GM18508 (cell line): ENCODE measurements around the gene VWF.
"Not testable (repeated sequence)": the region's sequence is repeated elsewhere in the genome, so short reads cannot be mapped to it uniquely, and the experiment has no call there.

Experiments used
- ATAC-seq: cut with Tn5 transposase; IDR thresholded peaks from one replicate; pipeline ENCODE4 v1.9.1; 2021; ENCODE audit warnings: moderate number of reproducible peaks; ENCODE audit not compliant: insufficient read depth, unreplicated experiment

VWF gene

DNA sequence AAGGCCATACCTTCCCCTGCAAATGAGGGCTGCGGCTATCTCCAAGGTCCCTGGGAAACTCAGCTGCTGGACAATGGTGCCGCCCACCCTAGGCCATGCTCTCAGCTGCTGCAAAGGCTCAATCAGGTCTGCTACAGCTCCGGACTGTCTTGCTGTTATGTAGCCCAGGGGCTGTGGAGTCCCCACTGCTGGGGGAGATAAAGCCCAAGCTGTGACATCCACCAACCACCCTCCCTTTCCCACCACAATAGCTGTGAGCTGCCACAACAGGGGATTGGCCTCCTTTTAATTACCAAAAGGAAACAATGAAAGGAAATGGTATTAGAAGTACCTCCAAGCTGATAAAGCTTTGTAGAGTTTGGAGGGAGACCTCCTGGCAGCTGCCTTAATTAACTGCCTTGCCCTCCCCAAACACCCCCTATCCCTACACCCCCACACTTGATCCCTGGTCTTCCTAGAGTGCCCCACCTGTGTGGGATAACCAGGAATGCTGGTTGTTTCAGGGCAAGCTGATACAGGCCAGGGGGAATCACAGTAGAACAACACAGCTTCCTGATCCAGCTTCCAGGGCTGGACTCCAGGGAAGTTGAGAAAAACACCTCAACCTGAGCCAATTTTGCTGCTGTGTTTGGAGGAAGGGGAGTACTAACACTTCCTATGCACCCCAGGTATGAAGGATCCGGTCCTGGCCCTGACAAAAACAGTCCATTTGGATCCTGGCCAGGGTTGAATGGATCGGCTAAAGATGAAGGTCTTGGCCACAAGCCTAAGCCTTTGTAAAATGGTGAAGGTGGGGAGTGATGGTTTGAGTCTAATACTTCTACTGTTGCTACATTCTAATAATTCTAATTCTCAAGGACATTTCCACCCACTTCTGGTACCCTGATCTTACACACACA, at the start of gene VWF:
Gene VWF, minus strand, starts transcription at position 260 of the 899 bp plus-strand sequence. CDS start 1,474 bp downstream, outside the sequence.
- ATAC-seq, result no peak

DNA sequence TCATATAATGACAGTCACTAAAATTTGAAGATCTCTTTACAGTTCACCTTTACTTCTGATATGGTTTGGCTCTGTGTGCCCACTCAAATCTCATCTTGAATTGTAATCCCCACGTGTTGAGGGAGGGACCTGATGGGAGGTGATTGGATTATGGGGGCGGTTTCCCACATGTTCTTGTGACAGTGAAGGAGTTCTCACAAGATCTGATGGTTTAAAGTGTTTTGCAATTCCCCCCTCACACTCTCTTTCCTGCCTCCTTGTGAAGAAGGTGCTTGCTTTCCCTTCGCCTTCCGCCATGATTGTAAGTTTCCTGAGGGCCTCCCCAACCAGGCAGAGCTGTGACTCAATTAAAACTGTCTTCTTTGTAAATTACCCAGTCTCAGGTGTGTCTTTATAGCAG, 48.4 kb upstream of the VWF start:
- ATAC-seq, result no peak

DNA sequence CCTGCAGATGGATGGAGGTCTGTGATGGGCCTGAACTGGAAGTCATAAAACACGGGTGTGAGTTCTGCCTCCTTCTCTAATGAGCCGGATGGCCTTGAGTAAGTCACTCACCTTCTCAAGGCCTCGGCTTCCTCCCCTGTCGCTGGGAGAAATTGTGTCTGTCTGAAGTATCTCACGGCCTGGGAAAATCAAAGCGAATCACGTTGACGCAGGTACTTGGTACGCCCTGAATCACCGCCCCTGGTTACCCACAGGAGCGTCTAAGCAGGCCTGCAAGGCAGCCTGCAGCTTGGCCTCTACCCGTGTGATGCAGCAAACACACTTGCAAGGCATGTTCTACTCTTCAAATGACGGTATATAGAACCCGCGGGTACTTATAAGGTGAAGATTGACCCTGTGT, 47.6 kb upstream of the VWF start:
- ATAC-seq, result no peak

DNA sequence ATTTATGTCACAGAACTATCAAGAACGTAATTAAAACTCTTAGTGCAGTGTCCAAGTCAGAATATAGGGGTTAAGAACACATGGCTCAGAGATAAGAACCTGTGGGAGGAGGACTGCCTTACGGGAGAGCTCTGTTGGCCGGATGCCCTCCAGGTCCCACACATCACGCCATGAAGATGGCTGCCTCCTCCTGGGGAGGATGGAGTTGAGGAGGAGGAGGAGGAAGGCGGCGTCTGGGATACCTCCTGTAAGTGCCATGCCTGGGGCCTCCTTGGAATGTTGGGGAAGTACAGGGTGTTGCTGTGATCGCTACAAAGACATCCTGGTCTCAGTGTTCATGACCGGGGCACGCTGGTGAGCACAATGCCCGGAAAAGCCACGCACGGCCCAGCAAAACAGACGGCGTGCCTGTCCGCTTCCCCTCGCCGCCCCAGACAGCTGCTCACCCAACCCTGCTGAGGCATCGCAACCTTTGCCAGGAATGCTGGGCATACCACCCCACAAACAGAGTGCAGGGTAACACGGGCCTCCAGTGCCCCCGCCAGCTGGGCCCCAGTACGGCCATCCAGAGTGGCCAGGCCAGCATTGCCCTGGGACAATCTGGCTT, 47.0 kb upstream of the VWF start:
- ATAC-seq, result no peak

DNA sequence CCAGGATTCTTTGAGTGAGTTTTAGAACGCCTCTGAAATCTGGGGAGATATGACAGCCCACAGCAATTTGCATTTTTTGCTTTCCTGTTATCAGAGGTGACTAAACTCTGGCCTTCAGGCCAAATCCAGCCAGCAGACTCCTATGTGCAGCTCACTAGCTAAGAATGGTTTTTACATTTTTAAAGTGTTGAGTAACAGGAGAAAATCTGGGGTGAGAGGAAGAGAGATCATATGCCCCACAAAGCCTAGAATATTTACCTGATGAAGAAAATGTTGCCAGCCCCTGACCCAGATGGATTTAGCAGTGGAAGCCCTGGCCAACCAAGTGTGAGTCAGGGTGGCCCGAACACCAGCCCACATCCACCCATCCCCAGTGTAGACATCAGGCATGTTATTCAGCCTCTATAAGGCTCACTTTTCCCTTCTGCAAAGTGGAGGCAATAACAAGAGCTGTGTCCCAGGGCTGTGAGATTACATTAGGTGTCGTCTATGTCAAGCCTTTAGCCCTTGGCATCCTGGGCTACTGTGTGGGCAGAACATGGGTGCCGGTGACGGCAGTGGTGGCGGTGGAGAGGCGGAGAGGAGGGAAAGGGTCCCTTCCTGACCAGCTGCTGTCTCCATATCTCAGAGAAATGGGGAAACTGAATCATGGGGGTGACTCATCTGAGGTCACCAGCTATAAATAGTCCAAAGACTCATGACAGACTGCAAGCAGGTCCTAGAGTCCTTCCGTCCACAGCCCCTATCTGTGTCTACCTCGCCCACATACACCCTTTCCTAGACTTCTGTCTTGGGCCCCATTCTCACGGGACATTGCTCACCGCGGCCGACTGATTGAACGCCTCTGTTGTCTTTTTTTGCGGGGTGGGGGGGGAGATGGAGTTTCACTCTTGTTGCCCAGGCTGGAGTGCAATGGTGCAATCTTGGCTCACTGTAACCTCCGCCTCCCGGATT, 43.1 kb upstream of the VWF start:
- ATAC-seq, result peak; percentile 54

DNA sequence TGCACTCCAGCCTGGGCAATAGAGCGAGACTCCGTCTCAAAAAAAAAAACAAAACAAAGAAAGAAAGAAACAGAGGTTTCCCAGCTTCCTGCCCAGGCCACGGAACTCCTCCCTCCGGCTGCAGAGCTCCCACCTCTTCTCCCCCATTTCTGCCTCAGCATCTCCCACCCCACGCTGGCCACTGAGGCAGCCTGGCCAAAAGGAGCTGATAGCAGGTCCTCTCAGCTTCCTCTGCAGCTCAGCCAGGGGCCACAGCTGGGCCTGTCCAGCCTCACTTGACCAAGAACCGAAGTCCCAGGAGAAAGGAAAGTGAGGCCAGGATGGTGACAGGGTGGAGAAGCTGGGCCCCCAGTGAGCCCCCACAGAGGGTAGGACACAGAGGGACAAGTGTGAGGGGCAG, 42.3 kb upstream of the VWF start:
- no peak for ATAC-seq

DNA sequence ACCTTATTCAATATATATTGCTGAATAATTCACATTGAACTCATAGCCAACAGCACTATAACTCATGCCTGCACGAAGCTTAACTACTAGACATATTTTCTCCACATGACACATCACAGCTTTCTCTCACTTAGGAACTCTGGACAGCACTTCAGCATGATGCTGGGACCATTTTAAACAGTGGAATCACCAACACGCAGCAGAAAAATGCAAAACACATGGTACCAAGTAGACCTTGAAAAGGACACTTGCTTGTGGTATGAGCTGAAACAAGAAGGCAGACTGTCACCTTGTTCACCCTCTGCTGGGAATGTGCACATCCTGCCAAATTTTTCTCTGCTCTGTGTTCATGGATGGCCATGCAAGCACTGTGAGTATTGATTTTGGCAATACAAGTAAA, 40.9 kb upstream of the VWF start:
- ATAC-seq, result no peak

DNA sequence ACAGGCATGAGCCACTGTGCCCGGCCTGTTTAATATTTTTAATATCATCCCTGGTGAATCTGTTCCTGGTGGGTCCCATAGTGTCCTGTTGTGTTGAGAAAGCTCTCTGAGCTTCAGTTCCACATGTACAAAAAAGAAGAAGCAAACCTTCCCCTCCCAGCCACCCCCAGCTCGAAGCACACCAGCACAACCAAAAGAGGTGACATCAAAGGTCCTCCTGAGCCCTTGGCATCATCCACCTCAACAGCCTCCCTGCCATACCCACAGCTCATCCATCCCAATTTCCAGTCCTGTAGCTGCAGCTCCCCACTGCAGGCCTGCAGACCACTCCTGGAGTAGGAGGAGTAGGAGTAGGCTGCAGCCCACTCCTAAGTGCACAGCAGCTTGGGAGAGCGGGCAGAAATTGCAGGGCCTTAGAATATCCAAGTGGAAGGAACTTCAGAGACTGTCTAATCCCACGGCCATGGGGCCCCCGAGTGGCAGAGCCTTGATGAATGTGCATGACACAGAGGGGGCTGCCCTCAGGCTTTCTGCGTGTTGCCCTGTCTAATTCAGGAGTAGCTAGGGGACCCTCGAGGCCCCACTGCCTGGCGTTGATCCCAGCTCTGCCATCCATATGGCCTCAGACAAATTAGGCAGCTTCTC, 39.1 kb upstream of the VWF start:
- ATAC-seq, result no peak

DNA sequence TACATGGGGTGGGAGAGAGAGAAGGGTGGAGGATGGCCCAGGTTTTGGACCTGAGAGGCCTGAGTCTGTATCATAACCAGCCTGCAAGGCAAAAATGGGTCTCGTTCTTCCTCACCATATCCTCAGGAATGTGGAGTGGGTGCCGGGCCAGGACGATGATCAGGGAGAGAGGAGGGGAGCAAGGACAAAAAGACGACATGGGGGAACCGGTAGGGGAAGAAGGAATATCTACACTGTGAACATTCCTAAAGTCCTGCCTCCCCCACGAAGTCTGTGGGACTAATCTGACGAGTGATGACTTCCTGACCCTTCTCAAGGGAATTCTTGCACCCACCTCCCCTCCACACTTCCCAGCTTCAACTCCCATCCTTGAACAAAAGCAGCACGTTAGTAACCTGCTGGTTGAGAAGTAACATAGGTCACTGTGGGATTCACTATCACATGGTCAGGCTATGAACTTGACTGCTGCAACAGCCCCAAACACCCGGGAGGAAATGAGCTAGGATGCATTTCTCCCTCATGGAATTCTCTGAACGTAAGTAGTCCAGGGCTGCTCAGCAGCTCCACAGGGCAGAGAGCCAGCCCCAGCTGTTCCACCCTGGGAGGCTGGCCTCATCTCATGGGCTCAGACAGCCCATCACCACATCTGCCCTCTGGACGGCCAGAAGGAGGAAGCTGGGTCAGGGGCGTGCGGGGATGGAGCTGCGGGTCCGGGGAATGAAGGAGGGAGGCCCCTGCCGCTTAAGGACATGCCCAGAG, 36.8 kb upstream of the VWF start:
- no peak for ATAC-seq

DNA sequence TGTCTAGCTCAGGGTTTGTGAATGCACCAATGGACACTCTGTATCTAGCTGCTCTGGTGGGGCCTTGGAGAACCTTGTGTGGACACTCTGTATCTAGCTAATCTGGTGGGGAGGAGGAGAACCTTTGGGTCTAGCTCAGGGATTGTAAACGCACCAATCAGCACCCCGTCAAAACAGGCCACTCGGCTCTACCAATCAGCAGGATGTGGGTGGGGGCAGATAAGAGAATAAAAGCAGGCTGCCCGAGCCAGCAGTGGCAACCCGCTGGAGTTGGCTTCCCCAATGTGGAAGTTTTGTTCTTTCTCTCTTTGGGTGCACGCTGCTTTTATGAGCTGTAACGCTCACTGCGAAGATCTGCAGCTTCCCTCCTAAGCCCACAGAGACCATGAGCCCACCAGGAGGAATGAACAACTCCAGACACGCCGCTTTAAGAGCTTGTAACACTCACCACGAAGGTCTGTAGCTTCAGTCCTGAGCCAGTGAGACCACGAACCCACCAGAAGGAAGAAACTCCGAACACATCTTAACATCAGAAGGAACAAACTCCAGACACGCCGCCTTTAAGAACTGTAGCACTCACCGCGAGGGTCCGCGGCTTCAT, 35.7 kb upstream of the VWF start:
- not testable (repeated sequence) for ATAC-seq

DNA sequence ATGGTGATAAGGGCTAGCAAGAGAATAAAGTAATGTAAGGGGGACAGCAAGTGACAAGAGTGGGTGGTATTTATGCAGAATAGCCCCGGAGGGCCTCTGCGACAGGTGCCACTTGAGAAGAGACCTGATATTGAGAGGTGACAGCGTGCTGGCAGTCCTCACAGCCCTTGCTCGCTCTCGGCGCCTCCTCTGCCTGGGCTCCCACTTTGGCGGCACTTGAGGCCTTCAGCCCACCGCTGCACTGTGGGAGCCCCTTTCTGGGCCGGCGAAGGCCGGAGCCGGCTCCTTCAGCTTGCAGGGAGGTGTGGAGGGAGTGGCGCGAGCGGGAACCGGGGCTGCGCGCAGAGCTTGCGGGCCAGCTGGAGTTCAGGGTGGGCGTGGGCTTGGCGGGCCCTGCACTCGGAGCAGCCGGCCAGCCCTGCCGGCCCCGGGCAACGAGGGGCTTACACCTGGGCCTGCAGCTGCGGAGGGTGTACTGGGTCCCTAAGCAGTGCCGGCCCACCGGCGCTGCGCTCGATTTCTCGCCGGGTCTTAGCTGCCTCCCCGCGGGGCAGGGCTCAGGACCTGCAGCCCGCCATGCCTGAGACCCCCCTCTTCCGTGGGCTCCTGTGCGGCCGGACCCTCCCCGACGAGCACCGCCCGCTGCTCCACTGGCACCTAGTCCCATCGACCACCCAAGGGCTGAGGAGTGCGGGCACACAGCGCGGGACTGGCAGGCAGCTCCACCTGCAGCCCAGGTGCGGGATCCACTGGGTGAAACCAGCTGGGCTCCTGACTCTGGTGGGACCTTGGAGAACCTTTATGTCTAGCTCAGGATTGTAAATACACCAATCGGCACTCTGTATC, 34.9 kb upstream of the VWF start:
- not testable (repeated sequence) for ATAC-seq

DNA sequence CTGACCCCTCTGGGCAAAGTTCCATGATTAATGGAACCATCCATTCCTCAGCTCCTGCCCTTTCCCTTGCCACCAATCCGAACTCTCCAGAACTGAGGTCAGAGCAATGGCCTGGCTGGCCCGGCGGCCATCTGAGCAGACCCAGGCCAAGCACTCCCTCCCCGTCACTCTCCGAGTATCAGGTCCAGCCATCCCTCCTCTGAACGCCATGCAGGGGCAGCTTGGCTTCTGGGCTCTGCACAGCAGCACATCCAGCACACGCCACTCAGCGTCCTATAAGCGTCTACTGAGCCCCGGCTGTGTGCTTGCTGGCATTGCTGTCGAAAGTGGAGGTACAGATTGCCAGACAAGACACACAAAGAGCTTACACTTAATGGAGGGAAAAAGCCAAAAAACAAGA, 34.3 kb upstream of the VWF start:
- ATAC-seq, result no peak

DNA sequence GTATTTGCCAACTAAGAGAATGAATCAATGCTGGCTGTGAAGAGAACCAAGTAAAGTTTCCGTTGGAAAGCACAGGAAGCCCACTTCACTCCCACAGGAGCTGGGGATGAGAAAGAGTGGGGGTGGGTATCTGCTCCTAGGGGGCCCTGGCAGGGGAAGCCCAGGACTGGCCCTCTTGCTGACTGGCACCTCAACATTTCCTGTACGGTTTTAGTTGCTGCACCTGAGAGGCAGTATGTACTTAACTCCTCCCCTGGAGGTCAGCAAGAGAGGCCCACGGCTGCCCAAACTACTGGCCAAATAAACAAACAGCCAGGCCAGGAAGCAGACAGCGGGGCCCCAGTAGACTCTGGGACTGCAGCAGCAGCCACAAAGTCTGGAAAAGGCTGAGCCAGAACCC, 33.8 kb upstream of the VWF start:
- no peak for ATAC-seq

DNA sequence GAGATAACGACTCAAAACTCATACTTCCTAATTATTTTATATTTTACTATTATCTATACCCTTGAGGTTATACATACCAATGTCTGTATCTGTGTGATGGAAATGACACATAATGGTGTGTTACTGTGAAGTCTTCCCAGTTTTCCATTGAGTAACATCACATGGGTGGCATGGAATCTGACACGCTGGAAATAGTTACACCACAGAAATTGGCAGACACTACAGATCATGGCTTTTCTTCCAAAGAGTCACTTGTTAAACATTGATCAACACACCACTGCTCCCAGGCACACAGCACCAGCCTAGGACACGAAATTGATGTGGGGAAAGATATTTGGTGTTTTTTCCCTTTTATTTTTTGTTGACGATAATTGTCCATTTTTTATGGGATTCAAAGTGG, 33.0 kb upstream of the VWF start:
- no peak for ATAC-seq

DNA sequence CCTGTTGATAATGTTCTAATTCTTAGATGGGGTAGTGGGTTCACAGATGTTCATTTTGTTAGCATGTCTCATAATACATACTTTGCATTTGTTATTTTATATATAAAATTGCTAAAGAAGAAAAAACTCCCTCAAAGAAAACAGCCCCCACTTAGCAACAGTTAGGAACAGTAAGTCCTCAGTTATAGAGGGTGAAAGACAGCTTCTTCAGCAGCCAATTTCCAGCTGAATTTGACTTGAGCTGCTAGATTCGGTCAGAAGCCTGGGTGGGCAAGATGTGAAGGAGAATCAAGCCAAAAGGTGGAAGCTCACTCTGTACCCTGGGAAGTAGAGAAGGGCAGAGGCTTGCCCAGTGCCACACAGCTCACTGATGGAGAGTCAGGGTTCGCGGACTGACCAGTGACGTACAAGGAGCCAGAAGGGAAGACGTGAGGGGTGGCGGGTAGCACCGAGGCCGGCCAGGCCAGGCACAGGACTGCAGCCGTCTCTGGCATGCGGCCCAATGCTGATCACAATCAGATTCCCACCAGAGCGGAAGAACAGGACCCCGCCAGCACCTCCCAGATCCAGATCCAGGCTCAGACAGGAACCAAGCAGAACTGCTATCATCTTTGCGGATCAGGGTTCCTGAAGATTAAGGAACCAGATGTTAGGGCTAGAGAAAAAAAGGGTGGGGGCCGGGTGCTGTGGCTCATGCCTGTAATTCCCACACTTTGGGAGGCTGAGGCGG, 30.4 kb upstream of the VWF start:
- ATAC-seq, result no peak

DNA sequence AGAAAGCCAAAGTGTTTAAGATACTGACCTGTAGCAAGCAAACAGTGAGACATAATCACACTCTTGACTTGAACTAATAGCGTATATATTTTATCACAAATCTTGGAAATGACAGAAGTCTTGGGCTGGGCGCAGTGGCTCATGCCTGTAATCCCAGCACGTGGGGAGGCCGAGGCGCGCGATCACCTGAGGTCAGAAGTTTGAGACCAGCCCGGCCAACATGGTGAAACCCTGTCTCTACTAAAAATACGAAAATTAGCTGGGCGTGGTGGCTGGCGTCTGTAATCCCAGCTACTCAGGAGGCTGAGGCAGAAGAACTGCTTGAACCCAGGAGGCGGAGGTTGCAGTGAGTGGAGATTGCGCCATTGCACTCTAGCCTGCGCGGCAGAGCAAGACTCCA, 24.3 kb upstream of the VWF start:
- not testable (repeated sequence) for ATAC-seq

DNA sequence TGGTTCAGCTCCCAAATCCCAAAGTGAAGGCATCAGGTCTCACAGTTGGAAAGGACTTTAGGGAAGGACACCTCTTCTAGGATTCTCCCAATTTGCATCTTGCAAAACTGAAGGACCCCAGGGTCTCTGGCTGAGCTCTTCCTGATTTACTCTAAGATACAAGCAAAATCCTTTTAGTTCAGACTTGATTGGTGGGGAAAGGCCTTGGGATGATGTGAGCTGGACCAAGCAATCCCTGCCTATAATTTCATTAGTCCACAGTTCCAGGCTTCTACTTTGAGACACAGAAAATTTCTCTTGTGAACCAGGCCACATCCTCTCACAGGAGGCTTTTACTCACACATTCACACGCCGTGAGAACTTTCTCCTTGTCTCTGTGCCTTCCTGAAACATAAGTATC, 23.6 kb upstream of the VWF start:
- no peak for ATAC-seq

DNA sequence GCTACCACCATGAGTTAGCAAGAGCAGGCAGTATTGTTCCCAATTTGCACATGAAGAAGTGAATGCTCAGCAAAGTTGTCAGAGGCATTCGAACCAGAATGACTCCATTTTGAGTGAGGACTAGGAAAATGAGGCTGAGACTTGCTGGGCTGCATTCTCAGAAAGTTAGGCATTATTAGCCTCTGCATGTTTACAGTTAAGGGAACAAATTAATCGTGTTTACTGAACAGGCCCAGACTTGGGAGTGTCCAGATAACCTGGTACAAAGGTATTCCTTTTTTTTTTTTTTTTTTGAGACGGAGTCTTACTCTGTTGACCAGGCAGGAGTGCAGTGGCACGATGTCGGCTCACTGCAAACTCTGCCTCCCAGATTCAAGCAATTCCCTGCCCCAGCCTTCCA, 22.5 kb upstream of the VWF start:
- ATAC-seq, result no peak
